Measurements from ENCODE around the gene PDZD7.

Gene PDZD7

GRCh38 chr10:100997360-100998182 lies 33.4 kb downstream of the PDZD7 start (continued):
- TF ChIP-seq ZBTB11 (tag by site-specific recombination; conservative IDR thresholded peaks at IDR 0.05; ENCODE audit: low read depth) (peak; percentile 69), ZNF776 (tag by site-specific recombination; IDR thresholded peaks at IDR 0.05; ENCODE audit: borderline replicate concordance) (no peak), ZNF423 (tag by site-specific recombination; IDR thresholded peaks at IDR 0.05) (peak; percentile 77), PRDM10 (tag by site-specific recombination; IDR thresholded peaks at IDR 0.05) (peak; percentile 85), MEIS1 (CRISPR knock-in tag; IDR thresholded peaks at IDR 0.05; ENCODE audit: borderline replicate concordance) (no peak), ZEB2 (tag by site-specific recombination; IDR thresholded peaks at IDR 0.05) (peak; percentile 88), ZBTB1 (tag by site-specific recombination; IDR thresholded peaks at IDR 0.05) (no peak), ZNF843 (tag by site-specific recombination; IDR thresholded peaks at IDR 0.05) (0 out of 2 replicates have a peak, but pooled peaks have one; percentile 12), GLIS1 (tag by site-specific recombination; IDR thresholded peaks at IDR 0.05) (peak; percentile 52; the same call in 1 of the 2 replicates), YY2 (tag by site-specific recombination; IDR thresholded peaks at IDR 0.05) (peak; percentile 41; the same call in 1 of the 2 replicates), INSM2 (tag by site-specific recombination; IDR thresholded peaks at IDR 0.05) (0 out of 2 replicates have a peak, but pooled peaks have one; percentile 12), ZXDB (tag by site-specific recombination; IDR thresholded peaks at IDR 0.05) (no peak; the same call in 1 of the 2 replicates), SCRT1 (tag by site-specific recombination; IDR thresholded peaks at IDR 0.05; ENCODE audit: borderline replicate concordance) (no peak), ZNF692 (tag by site-specific recombination; IDR thresholded peaks at IDR 0.05) (peak; percentile 55; the same call in 1 of the 2 replicates), ZNF292 (tag by site-specific recombination; IDR thresholded peaks at IDR 0.05; ENCODE audit: borderline replicate concordance, low read depth) (no peak), ZNF600 (tag by site-specific recombination; IDR thresholded peaks at IDR 0.05) (peak; percentile 81), ZNF350 (tag by site-specific recombination; IDR thresholded peaks at IDR 0.05) (no peak), ZNF157 (tag by site-specific recombination; IDR thresholded peaks at IDR 0.05) (no peak), ZNF184 (tag by site-specific recombination; IDR thresholded peaks at IDR 0.05) (peak; percentile 46; the same call in 1 of the 2 replicates), ZBTB20 (tag by site-specific recombination; IDR thresholded peaks at IDR 0.05) (peak; percentile 89), ZNF777 (tag by site-specific recombination; IDR thresholded peaks at IDR 0.05; ENCODE audit: borderline replicate concordance) (peak; percentile 81; the same call in 1 of the 2 replicates), ZNF140 (tag by site-specific recombination; IDR thresholded peaks at IDR 0.05) (no peak), ZNF121 (tag by site-specific recombination; IDR thresholded peaks at IDR 0.05) (0 out of 2 replicates have a peak, but pooled peaks have one; percentile 46)
- TF ChIP-seq, protein P1, sequence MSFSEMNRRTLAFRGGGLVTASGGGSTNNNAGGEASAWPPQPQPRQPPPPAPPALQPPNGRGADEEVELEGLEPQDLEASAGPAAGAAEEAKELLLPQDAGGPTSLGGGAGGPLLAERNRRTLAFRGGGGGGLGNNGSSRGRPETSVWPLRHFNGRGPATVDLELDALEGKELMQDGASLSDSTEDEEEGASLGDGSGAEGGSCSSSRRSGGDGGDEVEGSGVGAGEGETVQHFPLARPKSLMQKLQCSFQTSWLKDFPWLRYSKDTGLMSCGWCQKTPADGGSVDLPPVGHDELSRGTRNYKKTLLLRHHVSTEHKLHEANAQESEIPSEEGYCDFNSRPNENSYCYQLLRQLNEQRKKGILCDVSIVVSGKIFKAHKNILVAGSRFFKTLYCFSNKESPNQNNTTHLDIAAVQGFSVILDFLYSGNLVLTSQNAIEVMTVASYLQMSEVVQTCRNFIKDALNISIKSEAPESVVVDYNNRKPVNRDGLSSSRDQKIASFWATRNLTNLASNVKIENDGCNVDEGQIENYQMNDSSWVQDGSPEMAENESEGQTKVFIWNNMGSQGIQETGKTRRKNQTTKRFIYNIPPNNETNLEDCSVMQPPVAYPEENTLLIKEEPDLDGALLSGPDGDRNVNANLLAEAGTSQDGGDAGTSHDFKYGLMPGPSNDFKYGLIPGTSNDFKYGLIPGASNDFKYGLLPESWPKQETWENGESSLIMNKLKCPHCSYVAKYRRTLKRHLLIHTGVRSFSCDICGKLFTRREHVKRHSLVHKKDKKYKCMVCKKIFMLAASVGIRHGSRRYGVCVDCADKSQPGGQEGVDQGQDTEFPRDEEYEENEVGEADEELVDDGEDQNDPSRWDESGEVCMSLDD (tag by site-specific recombination; IDR thresholded peaks at IDR 0.05): peak; percentile 24; the same call in 1 of the 2 replicates
- TF ChIP-seq, protein P2, sequence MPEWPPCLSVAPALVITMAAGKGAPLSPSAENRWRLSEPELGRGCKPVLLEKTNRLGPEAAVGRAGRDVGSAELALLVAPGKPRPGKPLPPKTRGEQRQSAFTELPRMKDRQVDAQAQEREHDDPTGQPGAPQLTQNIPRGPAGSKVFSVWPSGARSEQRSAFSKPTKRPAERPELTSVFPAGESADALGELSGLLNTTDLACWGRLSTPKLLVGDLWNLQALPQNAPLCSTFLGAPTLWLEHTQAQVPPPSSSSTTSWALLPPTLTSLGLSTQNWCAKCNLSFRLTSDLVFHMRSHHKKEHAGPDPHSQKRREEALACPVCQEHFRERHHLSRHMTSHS (tag by site-specific recombination; IDR thresholded peaks at IDR 0.05): no peak
